HG02798 (cell line): ENCODE measurements around the gene RGS4.

Experiments used
- ATAC-seq: cut with Tn5 transposase; IDR thresholded peaks from one replicate; pipeline ENCODE4 v1.9.1; 2021; ENCODE audit warnings: mild to moderate bottlenecking; ENCODE audit not compliant: unreplicated experiment, poor library complexity

RGS4 gene

DNA sequence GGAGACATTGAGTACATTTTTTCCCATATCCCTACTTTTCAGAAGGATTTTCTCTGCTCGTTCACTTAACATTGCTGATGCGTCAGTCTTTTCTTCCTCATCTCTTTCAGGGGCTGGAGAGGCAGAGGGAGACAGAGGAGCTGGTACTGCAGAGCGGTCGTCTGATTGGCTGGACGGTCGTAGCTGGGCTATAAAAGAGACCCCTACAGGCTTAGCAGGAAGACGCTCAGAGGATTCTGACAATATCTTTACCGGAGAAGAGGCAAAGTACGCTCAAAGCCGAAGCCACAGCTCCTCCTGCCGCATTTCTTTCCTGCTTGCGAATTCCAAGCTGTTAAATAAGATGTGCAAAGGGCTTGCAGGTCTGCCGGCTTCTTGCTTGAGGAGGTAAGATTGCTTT, at the start of gene RGS4:
Gene RGS4, plus strand, starts transcription at position 220 of the 400 bp plus-strand sequence. Its CDS starts 124 bp downstream, at position 344.
- no peak for ATAC-seq

DNA sequence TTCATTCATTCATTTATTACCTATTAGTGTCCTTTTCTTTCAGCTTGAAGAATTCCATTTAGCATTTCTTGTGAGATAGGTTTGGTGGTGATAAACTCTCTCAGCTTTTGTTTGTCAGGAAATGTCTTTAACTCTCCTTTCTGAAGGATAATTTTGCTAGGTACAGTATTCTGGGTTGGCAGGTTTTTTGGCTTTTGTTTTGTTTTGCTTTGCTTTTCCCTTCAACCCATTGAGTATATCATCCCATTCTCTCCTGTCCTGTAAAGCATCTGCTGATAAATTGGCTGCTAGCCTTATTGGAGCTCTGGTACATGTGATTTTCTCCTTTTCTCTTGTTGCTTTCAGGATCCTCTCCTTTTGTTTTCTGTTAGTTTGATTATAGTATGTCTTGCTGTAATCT, 47.0 kb upstream of the RGS4 start:
- ATAC-seq = no peak

DNA sequence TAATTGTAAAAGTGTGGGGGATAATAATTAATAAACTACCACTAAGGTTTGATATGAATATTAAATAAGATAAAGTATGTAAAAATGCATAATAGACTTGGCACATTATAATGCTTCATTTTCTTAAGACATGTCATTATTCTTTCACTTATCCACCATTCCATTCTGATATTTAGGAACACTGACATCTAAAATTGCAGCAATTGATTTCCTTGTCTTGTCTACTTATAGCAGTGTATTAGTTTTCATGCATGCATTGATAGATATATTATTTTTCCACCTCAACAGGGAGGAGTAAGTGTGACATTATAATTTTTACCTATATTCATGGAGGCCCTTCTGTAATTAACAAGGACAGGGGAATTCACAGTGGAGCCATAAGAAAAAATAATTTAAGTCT, 41.6 kb upstream of the RGS4 start:
- no peak for ATAC-seq

DNA sequence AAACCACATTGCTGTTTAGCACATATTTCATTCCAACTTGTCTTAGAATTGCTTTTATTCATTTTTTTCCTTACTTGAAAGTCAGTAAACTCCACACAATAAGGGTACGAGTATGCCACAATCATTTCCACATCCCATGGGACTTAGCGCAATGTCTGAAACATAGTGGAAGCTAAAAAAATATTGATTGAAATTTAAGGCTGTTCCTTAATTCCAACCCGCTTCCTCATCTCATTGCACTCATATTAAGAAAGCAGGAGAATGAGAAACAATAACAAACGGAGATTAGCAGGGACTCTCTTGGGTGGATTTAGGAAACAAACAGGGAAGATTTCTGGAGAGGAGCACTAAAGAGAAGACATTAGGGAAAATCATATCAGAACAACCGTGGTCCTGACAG, 39.3 kb upstream of the RGS4 start:
- no peak for ATAC-seq

DNA sequence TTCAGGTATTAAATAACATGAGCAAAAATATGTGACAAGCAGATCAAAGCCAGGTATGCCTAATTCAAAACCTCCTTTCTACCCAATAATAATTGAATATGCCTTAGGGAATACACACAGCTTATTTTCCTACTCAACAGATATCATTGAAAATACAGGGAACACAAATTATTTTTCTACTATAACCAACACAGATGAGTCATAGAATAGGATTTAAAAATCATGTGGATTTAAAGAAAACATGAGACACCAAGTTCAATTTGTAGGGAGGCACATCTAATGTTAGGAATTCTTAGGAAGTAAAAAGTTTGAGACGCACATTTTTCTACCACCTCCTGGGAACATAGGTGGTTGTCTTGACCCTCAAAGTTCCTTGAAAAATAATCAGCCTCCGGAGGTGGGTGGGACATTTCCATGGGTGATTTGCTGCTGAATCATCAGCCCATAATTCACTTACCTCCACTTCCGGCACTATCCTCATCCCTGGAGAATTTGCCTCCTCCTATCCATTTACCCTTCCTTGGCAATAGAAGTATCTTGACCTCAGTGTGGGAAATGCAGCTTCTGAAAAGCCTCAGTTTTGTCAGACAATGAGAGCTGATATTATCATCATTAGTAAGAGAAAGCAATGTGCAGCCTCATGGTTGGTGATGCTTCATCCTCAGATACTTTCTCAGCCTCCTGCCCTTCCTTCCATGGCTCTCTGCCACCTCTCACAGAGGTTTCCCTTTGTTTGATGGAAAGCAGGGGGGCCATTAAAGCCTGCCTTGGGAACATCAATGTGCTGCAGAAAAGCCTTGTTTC, 33.5 kb upstream of the RGS4 start:
- ATAC-seq = no peak

DNA sequence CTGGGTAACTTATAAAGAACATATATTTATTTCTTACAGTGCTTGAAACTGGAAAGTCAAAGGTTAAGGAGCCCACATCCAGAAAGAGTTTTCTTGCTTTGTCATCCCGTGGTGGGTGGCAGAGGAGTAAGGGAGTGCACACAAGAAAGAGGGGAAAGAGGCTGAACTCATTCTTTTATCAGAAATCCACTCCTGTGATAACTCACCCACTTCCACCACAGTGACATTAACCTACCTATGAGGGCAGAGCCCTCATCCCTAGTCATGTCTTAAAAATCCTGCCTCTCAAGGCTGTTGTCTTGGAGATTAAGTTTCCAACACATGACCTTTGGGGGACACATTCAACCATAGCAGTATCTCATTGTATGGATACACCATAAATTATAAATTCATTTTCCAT, 32.5 kb upstream of the RGS4 start:
- no peak for ATAC-seq

DNA sequence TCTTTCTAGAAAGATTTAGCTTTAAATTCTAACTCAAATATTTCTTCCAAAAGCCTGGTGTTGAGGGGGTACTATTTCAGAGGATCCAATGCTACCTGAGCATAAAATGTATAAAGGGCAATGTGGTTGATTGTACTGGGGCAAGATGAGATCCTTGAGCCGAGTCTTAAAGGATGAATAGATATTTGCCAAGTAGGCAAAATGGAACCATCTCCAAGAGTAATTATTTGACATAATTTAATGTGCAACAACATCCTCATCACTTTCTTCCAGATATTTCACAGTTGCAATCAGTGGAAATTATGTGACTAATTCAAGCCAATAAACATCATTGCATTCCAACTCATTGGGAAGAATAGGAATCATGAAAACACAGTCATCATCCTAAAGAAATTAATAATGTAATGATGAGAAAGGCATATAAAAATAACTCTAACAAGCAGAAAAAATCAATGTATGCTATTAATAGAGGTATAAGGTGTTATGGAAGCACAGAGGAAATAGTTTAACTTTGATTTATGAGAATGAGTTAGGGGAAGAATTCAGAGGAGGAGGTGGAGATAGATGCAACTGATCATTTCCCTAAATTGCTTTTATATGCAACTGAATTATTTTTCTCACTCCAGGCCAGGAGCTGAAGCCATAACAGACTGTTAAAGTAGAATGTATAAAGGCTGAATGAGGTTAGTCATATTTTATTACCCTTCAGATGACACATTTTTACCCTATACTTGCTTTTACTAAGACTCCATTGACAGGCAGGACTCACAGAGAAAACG, 30.0 kb upstream of the RGS4 start:
- ATAC-seq = no peak

DNA sequence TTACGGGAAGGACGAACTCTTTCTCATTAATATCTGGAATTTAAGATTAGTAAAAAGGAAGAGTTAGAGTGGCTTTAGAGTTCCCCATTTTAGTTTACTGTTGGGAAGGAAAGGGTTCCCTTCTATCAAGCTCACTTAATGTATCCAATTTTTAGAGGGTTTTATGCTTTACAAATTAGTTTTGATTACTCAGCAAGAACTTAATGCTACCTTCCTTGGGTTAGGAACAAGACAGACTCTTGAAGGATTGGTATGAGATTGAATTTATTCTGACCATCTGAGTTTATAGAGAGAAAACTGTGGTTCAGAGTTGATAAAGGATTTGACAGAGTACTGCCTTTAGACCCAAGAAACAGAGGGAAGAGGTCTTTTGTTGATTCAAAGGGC, 29.5 kb upstream of the RGS4 start:
- ATAC-seq = no peak

DNA sequence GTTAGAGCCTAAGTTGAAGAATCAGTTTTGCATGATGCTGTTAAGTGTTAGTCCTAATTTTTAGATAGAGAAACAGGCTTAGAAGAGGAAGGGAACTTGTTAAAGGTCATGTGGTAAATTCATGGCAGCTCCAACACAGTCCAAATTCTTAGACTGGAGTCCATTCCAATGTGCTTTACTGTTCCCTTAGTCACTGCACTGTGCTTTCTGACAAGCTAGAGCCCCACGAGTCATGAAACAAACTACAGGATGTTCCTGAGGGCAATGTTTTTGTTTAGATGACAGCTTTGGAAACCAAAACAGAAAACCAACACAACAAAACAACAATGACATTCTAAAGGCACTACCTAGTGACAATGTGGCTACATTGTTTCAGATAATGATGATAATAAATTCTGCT, 23.1 kb upstream of the RGS4 start:
- no peak for ATAC-seq

DNA sequence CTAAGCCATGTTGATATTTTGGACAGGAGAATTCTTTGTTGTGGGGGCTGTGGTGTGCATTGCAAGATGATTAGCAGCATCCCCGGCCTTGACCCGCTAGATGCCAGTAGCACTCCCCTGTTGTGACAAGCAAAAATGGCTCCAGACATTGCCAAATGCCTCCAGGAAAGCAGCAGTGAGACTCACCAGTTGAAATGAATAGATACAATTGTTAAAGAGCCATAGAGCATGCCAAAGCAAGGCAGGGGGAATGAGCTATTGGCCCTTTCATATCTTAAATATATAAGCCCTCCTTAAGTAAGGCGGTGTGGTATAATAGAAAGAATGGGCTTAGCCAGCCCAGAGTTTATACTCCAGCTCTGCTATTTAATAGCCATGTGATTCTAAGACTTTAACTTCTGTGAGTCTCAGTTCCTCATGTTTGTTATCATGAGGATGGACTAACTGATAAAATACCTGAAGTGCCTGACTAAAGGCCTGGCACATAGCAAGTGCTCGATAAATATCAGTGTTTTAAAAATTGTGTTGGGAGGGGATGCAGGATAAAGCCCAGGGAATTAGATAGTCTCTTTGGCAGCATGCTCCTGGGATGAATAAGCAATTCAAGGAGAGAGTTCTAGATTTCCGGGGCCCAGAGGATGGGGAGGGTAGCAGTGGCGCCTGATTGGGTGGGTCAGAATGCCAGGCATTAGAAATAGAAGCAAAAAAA, 21.1 kb upstream of the RGS4 start:
- ATAC-seq = no peak

DNA sequence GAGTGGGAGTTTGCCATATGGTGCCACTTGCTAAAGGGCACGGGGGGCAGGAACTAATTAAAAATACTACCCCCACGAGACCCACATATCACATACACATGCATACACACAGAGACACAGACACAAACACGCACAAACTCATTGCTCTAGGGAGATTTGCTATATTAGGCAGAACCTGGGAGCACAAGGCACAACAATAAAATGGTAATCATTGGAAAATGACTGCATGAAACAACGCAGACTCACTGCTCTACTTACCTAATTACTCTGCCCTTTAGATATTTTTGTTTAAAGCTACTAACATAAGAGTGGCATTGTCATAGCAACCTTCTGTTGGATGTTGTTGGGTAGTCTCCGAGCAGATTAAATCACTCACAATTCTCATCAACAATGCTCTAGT, 20.3 kb upstream of the RGS4 start:
- no peak for ATAC-seq

DNA sequence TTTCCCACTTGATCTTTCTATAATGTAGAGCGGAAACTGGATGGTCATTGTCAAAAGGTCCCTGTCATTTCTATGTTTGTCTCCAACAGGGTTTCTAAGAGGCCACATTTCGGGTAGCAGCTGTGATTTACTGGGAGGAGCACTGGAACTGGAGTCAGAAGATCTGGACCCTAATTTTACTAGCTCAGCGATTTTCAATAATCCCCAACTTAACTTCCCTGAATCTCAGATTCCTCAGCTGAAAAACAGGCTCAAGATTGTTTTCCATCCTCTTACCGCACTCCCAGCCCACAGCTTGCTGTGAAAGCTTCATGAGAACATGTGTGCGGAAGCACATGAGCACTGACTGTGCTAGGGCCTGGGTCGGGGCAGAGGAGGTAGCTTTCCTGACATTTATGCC, 19.9 kb upstream of the RGS4 start:
- ATAC-seq = no peak

DNA sequence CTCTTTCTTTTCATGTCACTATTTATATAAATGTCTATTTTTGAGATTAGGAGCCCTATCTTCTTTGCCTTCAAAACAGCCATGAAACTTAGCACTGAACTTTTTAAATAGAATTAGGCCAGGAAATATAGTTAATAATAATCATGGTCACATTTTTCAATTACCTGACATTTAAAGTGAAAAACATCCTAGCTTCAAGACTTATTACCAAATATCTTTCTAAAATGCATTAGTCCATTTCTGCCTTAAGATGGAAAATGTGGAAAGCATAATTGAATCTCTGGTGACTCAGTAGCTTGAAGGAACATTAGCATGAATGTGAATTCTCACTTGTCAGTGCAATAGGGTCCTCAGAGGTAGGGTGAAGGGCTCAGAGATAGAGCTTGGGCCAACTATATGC, 18.7 kb upstream of the RGS4 start:
- no peak for ATAC-seq

DNA sequence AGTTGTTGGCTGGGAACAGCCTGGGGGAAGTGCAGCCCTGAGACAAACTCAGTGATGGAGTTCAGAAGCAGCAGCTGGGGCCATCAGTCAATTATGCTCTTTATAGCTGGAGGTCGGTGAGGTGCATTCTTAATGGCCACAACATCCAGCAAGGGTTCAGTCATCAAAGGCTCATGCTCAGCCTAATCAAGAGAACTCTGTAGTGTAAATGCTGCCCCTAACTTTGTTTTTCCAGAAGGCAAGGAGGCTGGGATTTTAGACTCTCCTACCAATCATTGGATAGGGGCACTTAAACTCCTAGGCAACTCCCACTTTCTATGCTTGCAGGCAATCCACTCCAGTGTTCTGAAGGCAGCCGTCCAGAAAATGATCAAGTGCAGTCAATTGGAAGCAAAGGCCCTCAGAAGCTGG, 15.0 kb upstream of the RGS4 start:
- no peak for ATAC-seq

DNA sequence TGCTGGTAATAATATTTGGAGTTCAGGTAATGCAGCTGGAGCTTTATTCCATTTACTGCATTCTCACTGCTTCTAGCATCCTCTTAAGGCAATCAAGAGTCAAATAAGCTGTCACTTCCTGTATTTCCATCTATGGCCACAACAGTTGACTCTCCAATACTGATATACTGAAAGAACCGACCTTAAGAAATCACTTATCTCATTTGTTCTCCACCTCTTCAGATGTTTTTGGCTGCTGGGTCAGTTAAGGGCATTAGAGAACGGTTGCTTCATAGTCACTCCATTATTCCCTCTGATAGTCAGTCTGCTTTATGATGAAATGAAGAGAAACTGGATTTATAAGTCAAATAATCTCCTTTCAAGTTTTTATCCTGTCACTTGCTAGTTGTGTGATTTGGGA, 14.2 kb upstream of the RGS4 start:
- no peak for ATAC-seq

DNA sequence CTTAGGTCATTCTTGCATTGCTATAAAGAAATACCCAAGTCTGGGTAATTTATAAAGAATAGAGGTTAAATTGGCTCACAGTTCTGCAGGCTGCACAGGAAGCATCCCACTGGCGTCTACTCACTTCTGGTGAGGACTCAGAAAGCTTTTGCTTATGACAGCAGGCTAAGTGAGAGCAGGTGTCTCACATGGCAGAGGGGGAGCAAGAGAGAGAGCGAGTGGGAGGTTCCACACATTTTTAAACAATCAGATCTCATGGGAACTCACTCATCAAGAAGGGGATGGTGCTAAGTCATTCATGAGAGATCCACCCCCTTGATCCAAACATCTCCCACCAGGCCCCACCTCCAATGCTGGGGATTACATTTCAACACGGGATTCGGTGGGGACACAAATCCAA, 13.6 kb upstream of the RGS4 start:
- ATAC-seq = no peak

DNA sequence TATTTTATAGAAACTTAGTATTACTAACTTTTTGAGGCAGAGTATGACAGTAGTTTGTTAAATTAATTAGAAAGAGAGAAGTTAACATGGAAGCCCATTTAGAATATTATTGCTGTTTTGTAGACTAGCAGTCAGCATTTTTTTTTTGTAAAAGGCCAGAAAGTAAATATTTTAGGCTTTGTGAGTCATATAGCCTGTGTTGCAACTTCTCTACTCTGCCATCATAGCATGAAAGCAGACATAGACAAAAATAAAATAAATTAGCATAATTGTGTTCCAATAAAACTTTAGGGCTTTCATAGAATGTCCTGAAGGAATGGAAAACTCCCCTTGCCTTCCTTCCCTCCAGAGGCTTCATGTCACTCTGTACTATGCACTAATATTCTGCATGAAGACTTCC, 12.3 kb upstream of the RGS4 start:
- ATAC-seq = no peak

DNA sequence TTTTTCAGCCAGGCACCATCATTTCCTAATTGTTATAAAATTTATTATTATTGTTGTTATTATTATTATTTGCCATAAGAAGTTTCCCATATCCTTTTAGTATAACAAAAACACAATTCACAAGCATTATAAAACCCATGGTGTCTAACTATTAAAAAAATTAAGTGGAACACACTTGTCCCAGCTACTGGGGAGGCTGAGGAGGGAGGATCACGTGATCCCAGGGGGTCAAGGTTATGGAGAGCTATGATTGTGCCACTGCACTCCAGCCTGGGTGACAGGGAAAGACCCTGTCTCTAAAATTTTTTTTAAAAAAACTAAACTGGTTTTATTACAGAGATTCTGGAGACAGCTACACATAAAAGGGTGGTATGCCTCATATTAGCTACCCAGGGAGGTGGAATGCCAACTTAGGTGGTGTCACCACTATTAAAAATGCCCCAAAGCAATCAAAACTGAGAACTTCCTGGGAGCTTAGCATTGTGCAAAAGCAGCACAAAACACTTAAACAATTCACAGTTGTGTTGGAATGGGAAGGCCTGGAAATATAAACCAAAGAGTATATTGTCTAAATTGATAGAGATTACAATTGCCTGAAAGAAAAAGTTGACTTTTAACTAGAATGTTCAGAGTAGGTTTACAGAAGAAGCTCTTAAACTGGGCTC, 8.7 kb upstream of the RGS4 start:
- ATAC-seq = no peak

DNA sequence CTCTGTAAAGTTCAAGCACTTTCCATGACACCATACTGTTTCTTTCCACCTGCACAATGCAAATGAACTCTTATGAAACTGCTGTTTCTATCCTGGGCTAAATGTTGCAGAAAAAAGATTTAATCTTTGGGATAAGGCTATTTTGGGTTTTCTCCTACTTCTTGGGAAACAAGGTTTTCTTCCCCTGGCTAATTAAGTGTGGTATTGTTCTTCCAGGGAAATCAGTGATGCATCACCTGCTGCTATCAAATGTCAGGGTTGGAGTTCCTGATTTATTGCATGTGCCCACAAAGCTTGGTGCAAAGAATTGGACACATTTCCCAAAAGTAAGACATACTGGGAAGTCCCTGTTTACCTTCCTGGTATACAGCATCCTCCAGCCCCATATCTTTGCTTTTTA, 6.0 kb upstream of the RGS4 start:
- no peak for ATAC-seq

DNA sequence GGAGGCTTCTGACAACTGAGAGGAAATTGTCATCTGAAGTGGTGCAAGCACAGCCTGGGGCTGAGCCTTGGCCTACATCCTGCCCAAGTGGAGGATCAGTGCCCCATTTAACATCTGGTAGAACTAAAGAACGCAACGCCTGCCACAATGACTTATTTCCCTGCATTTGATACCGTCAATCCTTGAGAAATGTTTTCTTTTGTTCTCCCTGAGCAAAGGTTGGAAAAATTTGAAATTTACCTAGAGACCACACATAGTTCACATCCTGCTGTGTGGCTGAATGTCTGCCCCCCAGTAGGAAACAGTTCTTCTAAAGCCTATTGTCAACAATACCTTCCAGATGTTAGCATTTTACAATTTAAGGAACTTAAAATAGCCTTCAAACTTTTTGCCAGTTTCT, 5.6 kb upstream of the RGS4 start:
- no peak for ATAC-seq

DNA sequence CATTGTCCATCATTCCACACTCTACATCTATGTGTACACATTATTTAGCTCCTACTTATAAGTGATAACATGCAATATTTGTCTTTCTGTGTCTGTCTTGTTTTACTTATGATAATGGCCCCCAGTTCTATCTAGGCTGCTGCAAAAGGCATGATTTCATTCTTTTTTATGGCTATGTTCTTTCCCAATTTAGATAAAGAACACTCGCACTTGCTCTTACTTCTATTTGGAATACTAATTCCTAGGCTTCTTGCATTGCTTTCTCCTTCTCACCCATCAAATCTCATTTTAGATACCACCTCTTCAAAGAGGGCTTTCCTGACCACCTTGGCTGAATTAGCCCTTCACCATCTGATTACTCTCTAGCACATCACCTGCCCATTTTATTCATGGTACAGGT, 3.0 kb upstream of the RGS4 start:
- no peak for ATAC-seq
